Astrocyte (in vitro differentiated cells and primary cell): ENCODE results near the gene SCAMP3. TPM values are rescaled to one million over a fixed set of nuclear protein-coding genes. Genes with fewer than 3 reads are reported as not detected.

Source experiments
- DNase-seq: peaks from one replicate; pipeline ENCODE4 v3.0.0-alpha.2; 2010; ENCODE audit warnings: low read depth
- FAIRE-seq: peaks from 2 replicates; lab custom pipeline; 2011; peaks lifted over from hg19 to GRCh38; lab: Jason Lieb, UNC
- H2AFZ ChIP-seq: 2 replicates; pipeline ENCODE4 v1.6.0; 2012; ENCODE audit warnings: low read depth, low read length, inconsistent platforms
- H3K27ac ChIP-seq: 2 replicates; pipeline ENCODE4 v1.5.1; 2011; ENCODE audit warnings: low read depth, low read length, inconsistent platforms
- H3K27me3 ChIP-seq: 2 replicates; pipeline ENCODE4 v1.6.0; 2011; ENCODE audit warnings: low read length, inconsistent platforms; ENCODE audit not compliant: insufficient read depth
- H3K36me3 ChIP-seq: 2 replicates; pipeline ENCODE4 v1.5.1; 2011; ENCODE audit warnings: low read length, inconsistent platforms; ENCODE audit not compliant: insufficient read depth
- H3K4me1 ChIP-seq: 2 replicates; pipeline ENCODE4 v1.5.1; 2011; ENCODE audit warnings: low read length, inconsistent platforms; ENCODE audit not compliant: insufficient read depth
- H3K4me2 ChIP-seq: 2 replicates; pipeline ENCODE4 v1.6.0; 2012; ENCODE audit warnings: low read length, inconsistent platforms
- H3K4me3 ChIP-seq: 2 replicates; pipeline ENCODE4 v1.5.1; 2011; ENCODE audit warnings: low read depth, mild to moderate bottlenecking, low read length, inconsistent platforms; ENCODE audit not compliant: insufficient read depth
- H3K79me2 ChIP-seq: 2 replicates; pipeline ENCODE4 v1.6.0; 2012; ENCODE audit warnings: mild to moderate bottlenecking, low read length, inconsistent platforms; ENCODE audit not compliant: insufficient read depth
- H3K9ac ChIP-seq: 2 replicates; pipeline ENCODE4 v1.6.0; 2012; ENCODE audit warnings: mild to moderate bottlenecking, low read length, inconsistent platforms
- H3K9me3 ChIP-seq: 2 replicates; pipeline ENCODE4 v1.5.1; 2012; ENCODE audit warnings: low read depth, mild to moderate bottlenecking, low read length, inconsistent platforms; ENCODE audit not compliant: insufficient read depth
- H4K20me1 ChIP-seq: 2 replicates; pipeline ENCODE4 v1.6.0; 2012; ENCODE audit warnings: low read length, inconsistent platforms; ENCODE audit not compliant: insufficient read depth
- H3K27ac Mint-ChIP-seq: one replicate; pipeline ENCODE4 v1.8.0; 2021; ENCODE audit warnings: mild to moderate bottlenecking, mixed read lengths; ENCODE audit not compliant: unreplicated experiment
- H3K27me3 Mint-ChIP-seq: one replicate; pipeline ENCODE4 v1.8.0; 2021; ENCODE audit warnings: low read depth, mixed read lengths; ENCODE audit not compliant: unreplicated experiment
- H3K36me3 Mint-ChIP-seq: one replicate; pipeline ENCODE4 v1.8.0; 2021; ENCODE audit warnings: low read depth, mixed read lengths; ENCODE audit not compliant: unreplicated experiment
- H3K4me1 Mint-ChIP-seq: one replicate; pipeline ENCODE4 v1.8.0; 2021; ENCODE audit warnings: low read depth, mixed read lengths; ENCODE audit not compliant: unreplicated experiment
- H3K4me3 Mint-ChIP-seq: one replicate; pipeline ENCODE4 v1.8.0; 2021; ENCODE audit warnings: mild to moderate bottlenecking, moderate library complexity, mixed read lengths; ENCODE audit not compliant: unreplicated experiment
- H3K9me3 Mint-ChIP-seq: one replicate; pipeline ENCODE4 v1.8.0; 2021; ENCODE audit warnings: mild to moderate bottlenecking, mixed read lengths; ENCODE audit not compliant: unreplicated experiment
- CTCF ChIP-seq: IDR thresholded peaks from 2 replicates; pipeline ENCODE4 v1.5.1; 2011; ENCODE audit warnings: low read depth, mild to moderate bottlenecking, inconsistent platforms, low read length, moderate library complexity; ENCODE audit not compliant: insufficient read depth
- EZH2 ChIP-seq: IDR thresholded peaks from 2 replicates; pipeline ENCODE4 v1.6.1; 2012; ENCODE audit warnings: mild to moderate bottlenecking, low read length, inconsistent platforms; ENCODE audit not compliant: insufficient read depth
- total RNA-seq: library from RNA; stranded (reverse); gene quantifications from 2 replicates; pipeline ENCODE4 v1.2.1, GENCODE V29; 2021

The SCAMP3 gene
- total RNA-seq, 1 donor from 2014 or later, result 68.9 TPM

GRCh38 chr1:155261493-155261851 is 688 bp downstream of the SCAMP3 start:
- peaks cover 16% of the 10 kb centered on the region for H3K4me1 Mint-ChIP-seq
- peak overlapping the region; percentile 95 for H3K27ac Mint-ChIP-seq
- H3K27ac ChIP-seq, result peak overlapping the region; percentile 63
- H3K4me2 ChIP-seq, result peak overlapping the region; percentile 91
- peak overlapping the region; percentile 90 for H3K4me3 Mint-ChIP-seq
- H3K9ac ChIP-seq, result peak overlapping the region; percentile 90
- peaks cover 23% of the 10 kb centered on the region for H3K79me2 ChIP-seq
- no peaks in the 10 kb centered on the region for H3K27me3 Mint-ChIP-seq
- no peak for TF ChIP-seq CTCF
- no peak for TF ChIP-seq EZH2
- no peak for DNase-seq
- peak overlapping the region; percentile 72 for H2AFZ ChIP-seq
- H3K9me3 Mint-ChIP-seq, result no peaks in the 10 kb centered on the region
- H3K4me3 ChIP-seq, result peak overlapping the region; percentile 89
- peaks cover 4% of the 10 kb centered on the region for H4K20me1 ChIP-seq
- no peaks in the 10 kb centered on the region for H3K9me3 ChIP-seq
- H3K36me3 ChIP-seq, result peaks cover 42% of the 10 kb centered on the region
- H3K27me3 ChIP-seq, result no peaks in the 10 kb centered on the region
- peaks cover 17% of the 10 kb centered on the region for H3K4me1 ChIP-seq
- H3K36me3 Mint-ChIP-seq, result peaks cover 18% of the 10 kb centered on the region
- FAIRE-seq, result no peak

- H3K27ac ChIP-seq, result no peak overlapping the region
- FAIRE-seq, result no peak
Observed at GRCh38 chr1:155260276-155260675, 1.9 kb downstream of the SCAMP3 start.

More at GRCh38 chr1:155260276-155260675, 1.9 kb downstream of the SCAMP3 start:
- Histone ChIP-seq H3K79me2 (peaks cover 19% of the 10 kb centered on the region), H4K20me1 (no peaks in the 10 kb centered on the region), H3K4me1 (peaks cover 24% of the 10 kb centered on the region), H3K36me3 (peaks cover 31% of the 10 kb centered on the region), H3K9ac (no peak overlapping the region), H3K4me3 (no peak overlapping the region), H3K4me2 (peak overlapping the region; percentile 91), H3K9me3 (no peaks in the 10 kb centered on the region), H2AFZ (no peak overlapping the region), H3K27me3 (no peaks in the 10 kb centered on the region)
- no peaks in the 10 kb centered on the region for H3K27me3 Mint-ChIP-seq
- no peak for DNase-seq
- peak overlapping the region; percentile 90 for H3K4me3 Mint-ChIP-seq
- H3K27ac Mint-ChIP-seq, result peak overlapping the region; percentile 58
- no peaks in the 10 kb centered on the region for H3K9me3 Mint-ChIP-seq
- peaks cover 18% of the 10 kb centered on the region for H3K36me3 Mint-ChIP-seq
- peaks cover 16% of the 10 kb centered on the region for H3K4me1 Mint-ChIP-seq
- no peak for TF ChIP-seq CTCF
- no peak for TF ChIP-seq EZH2
